Measurements from ENCODE around the gene OLFM1.

The OLFM1 gene

DNA sequence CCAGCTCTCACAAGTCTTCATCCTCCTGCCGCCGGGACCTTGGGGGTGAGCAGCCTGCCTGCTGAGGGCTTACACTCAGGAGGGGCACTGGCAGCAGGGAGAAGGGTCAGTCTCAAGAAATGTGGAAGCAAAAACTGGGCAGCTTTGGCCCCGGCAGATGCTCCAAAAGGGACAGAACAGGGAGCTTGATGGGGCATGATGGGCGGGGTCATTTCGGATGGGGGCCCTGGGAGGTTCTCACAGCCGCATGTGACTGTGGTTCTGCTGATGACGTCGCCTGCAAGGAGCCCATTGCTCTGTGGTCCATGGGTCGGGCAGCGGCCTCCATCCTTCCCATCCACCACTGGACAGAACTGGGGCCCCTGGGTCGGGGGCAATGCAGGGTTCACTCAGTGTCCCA lies 76.6 kb downstream of the OLFM1 start:
- FAIRE-seq (no peak), DNase-seq (ENCODE audit: extremely low spot score, insufficient read length, low read depth) (no peak)

DNA sequence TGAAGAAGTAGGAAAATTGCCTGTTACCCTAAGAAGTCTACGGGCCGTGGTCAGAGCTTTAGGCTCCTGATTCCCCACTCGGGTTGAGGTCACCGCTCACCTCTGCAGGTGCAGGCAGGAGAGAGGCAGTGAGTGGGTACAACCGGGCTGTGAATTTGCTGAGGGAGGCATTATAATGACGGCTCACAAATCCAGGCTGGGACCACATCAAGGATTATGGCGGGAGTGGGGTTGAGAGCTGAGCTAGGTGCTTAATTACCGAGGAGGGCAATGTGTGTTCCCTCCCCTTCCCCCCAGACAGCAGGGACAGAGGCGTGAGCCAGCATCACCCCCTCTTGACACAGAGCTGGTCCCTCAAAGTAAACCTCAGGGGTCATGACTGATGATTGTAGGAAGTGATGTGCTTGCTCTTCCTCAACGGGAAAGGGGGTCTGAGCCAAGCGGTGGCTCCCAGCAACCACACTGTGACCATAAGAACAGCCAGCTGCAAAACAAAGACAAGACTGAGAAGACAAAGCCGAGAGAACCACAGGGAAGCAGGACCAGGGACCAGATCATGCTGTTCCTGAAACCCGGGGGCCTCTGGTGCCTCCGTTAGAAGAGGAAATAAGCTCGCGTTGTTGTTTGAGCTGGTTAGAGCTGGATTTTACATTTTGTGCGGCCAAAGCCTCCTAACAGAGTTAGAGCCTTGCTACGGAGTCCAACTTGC lies 77.7 kb downstream of the OLFM1 start:
- FAIRE-seq, result no peak
- no peak for DNase-seq (ENCODE audit: extremely low spot score, insufficient read length, low read depth)

DNA sequence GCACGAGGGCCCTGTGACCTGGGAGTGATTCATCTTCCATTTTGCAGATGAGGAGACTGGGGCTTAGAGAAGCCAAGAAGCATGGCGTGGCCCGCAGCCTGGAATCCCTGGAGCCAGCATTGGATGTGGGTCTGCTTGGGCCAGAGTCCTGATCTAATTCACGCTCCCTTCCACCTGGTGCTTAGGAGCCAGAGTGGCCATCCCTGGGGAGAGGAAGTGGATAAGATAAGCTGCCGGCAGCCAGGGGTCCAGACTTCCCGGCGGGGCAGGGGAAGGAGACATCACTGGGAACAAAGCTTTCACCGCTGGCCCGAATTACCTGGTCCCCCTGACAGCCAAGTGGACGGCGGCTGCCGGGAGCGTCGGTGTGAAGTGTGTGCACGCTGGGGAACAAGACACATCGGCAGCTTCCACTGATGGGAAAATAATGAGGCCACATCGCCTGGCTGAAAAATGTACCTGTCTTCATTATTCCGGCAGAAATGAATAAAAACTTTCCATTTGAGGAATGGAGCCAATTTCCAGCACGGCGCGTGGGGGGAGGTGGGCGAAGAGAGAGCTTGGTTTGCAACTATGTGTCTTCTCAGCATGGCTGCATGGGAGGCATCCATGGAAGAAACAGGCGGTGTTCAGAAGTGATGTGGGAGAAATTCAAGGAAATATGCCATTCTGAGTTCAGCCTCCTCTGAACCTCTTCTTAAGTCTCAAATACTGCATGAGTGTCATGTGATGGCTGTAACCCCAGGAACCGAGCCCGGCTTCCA lies 78.5 kb downstream of the OLFM1 start:
- FAIRE-seq (no peak), DNase-seq (ENCODE audit: extremely low spot score, insufficient read length, low read depth) (no peak)

DNA sequence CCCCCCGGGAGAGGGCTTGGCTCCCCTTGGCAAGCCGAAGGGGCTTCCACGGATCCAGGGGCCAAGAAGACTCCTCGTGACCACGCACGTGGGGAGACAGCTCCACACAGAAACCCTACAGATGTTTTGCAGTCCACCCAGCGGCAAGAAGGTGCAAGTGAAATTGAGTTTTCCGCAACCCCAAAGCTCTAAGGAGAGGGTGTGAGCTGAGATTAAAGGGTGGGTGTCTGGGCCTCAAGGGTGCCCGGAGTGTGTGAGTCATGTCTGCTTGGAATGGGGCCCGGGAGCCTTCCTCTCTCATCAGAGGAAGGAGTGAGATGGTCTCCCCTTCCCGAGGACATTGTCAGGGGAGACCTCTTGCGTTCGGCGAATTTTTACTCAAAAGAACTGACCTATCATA lies 79.1 kb downstream of the OLFM1 start:
- no peak for DNase-seq (ENCODE audit: extremely low spot score, insufficient read length, low read depth)
- FAIRE-seq, result no peak

DNA sequence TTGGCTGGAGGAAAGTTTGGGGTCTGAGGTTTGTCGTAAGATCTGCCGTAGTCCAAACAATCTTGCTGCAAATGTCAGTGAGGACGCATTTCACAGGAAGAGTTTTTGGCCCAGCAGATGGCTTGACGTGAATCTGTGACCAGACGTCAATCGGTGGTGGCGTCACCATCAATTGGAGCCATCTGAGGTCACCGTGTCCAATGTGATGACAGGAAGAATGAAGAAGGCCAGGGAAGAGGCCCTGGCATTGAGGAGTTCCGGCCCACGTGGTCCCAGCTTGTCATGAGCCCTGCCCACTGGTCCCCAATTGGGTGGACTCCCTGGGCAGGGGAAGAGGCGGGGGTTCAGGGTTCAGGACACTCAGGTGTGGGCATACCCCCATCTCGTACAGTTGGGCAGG lies 79.9 kb downstream of the OLFM1 start:
- no peak for DNase-seq (ENCODE audit: extremely low spot score, insufficient read length, low read depth)
- FAIRE-seq, result no peak

DNA sequence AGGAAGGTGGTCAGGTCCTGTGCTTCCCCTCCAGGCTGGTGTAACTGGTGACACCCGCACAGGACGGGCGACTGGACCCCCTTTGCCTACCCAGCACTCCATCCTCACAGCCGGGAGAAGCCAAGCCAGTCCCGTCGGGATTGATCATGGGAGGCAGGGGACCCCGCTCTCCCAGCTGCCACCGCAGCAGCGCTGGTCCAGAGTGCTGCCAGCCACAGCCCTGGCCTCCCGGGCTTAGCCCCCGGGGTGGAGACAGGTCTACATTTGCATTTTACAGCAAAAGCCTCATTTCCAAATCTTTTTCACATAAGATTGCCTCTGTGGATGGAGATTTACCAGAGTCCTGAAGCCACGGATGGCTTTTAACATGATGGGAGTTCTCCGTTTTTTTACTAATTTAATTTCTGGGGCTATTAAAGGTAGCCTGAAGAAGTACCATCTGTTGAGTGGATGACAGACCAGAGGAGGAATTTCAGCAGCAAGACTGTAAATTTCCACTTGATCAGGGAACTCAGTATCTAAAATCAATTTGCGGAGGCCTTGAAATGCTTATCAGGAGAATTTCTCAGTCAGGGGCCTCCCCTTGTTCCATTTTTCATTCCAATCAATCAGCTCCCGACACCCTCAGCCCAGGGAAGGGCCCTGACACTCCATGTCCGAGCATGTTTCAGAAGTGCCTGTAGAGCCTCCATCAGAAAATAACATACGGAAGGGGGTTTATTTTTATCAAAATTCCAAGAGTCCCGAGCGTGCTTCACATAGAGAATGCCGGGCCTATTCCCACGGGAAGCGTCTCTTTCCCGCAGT lies 80.6 kb downstream of the OLFM1 start:
- no peak for FAIRE-seq
- no peak for DNase-seq (ENCODE audit: extremely low spot score, insufficient read length, low read depth)

DNA sequence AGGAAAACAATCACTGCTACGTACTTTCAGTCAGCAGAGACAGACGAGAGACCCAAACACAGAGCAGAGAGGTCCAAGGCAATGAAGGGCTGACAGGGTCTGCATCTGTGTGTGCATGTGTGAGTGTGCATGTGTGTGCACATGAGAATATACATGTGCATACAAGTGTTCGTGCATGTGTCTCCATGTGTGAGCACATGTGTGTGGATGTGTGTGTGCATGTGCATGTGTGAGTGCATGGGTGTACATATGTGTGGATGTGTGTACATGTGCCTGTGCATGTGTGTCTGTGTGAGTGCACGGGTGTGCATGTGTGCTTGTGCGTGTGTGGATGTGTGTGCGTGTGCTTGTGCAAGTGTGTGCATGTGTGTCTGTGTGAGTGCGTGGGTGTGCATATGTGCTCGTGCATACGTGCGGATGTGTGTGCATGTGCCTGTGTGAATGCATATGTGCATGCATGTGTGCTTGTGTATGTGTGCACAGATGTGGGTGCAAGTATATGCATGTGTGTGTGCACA lies 82.3 kb downstream of the OLFM1 start:
- FAIRE-seq (no peak), DNase-seq (ENCODE audit: extremely low spot score, insufficient read length, low read depth) (no peak)

DNA sequence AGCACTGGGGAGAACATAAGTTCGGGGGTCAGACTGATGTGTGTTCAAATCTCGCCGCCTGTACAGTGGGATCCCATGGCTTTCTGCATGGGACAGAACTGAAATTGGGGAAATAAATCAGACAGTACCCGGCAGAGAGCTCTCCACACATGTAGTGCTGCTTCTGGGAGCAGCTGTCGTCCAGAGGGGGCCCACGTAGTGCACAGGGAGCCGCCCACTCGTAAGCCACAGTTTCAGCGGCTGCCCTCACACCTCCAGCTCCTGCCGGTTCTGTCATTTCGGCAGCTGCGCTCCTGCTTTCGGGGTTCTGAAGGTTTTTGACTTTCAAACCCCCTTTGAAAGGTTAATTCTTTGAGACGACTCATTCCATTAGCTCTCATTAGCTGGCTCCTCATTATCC lies 83.1 kb downstream of the OLFM1 start:
- no peak for FAIRE-seq
- DNase-seq (ENCODE audit: extremely low spot score, insufficient read length, low read depth), result no peak
